GM23338 (cell line): ENCODE measurements around the gene CHRM4. TPM values are rescaled to one million over a fixed set of nuclear protein-coding genes. Genes with fewer than 3 reads are reported as not detected.
"Not testable (repeated sequence)": the region's sequence is repeated elsewhere in the genome, so short reads cannot be mapped to it uniquely, and the experiment has no call there.

Source experiments
- ATAC-seq: fragments of 200-7000 bp; cut with Tn5 transposase; 3 replicates; pipeline ENCODE4 v1.9.1; 2020
- DNase-seq: peaks from one replicate; pipeline ENCODE4 v3.0.0-alpha.2; 2015; ENCODE audit warnings: low spot score
- H2AFZ ChIP-seq: fragments of 200-600 bp; sonication (generic); 2 replicates; pipeline ENCODE4 v1.8.0; 2016; ENCODE audit warnings: antibody characterized with exemption, mild to moderate bottlenecking, moderate library complexity
- H3F3A ChIP-seq: fragments of 200-600 bp; sonication (generic); replicated peaks from 2 replicates; pipeline ENCODE4 v1.8.0; 2017; ENCODE audit warnings: antibody characterized with exemption, mixed run types, low read depth
- H3K27ac ChIP-seq: fragments of 200-600 bp; sonication (generic); 2 replicates; pipeline ENCODE4 v1.6.1; 2016; ENCODE audit warnings: low read depth
- H3K27me3 ChIP-seq: fragments of 200-600 bp; sonication (generic); 2 replicates; pipeline ENCODE4 v1.8.0; 2016; ENCODE audit warnings: mild to moderate bottlenecking, mixed run types, moderate library complexity; ENCODE audit not compliant: insufficient read depth
- H3K36me3 ChIP-seq: fragments of 200-600 bp; sonication (generic); 2 replicates; pipeline ENCODE4 v1.8.0; 2016; ENCODE audit warnings: mild to moderate bottlenecking; ENCODE audit not compliant: insufficient read depth
- H3K4me1 ChIP-seq: fragments of 200-600 bp; sonication (generic); 2 replicates; pipeline ENCODE4 v1.8.0; 2016; ENCODE audit warnings: mild to moderate bottlenecking, moderate library complexity; ENCODE audit not compliant: insufficient read depth
- H3K4me2 ChIP-seq: fragments of 200-600 bp; sonication (generic); 2 replicates; pipeline ENCODE4 v1.7.1; 2017; ENCODE audit warnings: mixed run types
- H3K4me3 ChIP-seq: fragments of 200-600 bp; sonication (generic); 2 replicates; pipeline ENCODE4 v1.6.1; 2016; ENCODE audit warnings: mixed run types
- H3K79me2 ChIP-seq: fragments of 200-600 bp; sonication (generic); replicated peaks from 2 replicates; pipeline ENCODE4 v1.8.0; 2017; ENCODE audit warnings: mild to moderate bottlenecking; ENCODE audit not compliant: insufficient read depth
- H3K9me2 ChIP-seq: fragments of 200-600 bp; sonication (generic); 2 replicates; pipeline ENCODE4 v1.8.0; 2017; ENCODE audit not compliant: insufficient read depth
- H4K20me1 ChIP-seq: fragments of 200-600 bp; sonication (generic); replicated peaks from 2 replicates; pipeline ENCODE4 v1.8.0; 2017; ENCODE audit warnings: mild to moderate bottlenecking; ENCODE audit not compliant: insufficient read depth
- H3K27ac Mint-ChIP-seq: 2 replicates; pipeline ENCODE4 v1.8.0; 2020; ENCODE audit warnings: inconsistent platforms, mild to moderate bottlenecking, moderate library complexity, mixed read lengths
- H3K27me3 Mint-ChIP-seq: 3 replicates; pipeline ENCODE4 v1.8.0; 2022; ENCODE audit warnings: low read depth, mild to moderate bottlenecking, moderate library complexity, mixed read lengths, inconsistent platforms; ENCODE audit not compliant: insufficient read depth, poor library complexity
- H3K36me3 Mint-ChIP-seq: 3 replicates; pipeline ENCODE4 v1.8.0; 2021; ENCODE audit warnings: low read depth, mild to moderate bottlenecking, inconsistent platforms, moderate library complexity, mixed read lengths
- H3K4me1 Mint-ChIP-seq: 3 replicates; pipeline ENCODE4 v1.8.0; 2020; ENCODE audit warnings: mild to moderate bottlenecking, inconsistent platforms, mixed read lengths
- H3K4me3 Mint-ChIP-seq: 3 replicates; pipeline ENCODE4 v1.8.0; 2021; ENCODE audit warnings: moderate library complexity, mild to moderate bottlenecking, inconsistent platforms, mixed read lengths
- H3K9me3 Mint-ChIP-seq: 3 replicates; pipeline ENCODE4 v1.8.0; 2020; ENCODE audit warnings: moderate library complexity, mild to moderate bottlenecking, inconsistent platforms, mixed read lengths
- CREB1 ChIP-seq: fragments of 250-450 bp; sonication (Bioruptor Pico); IDR thresholded peaks from 2 replicates; pipeline ENCODE4 v1.5.0; 2020; ENCODE audit warnings: low read depth, mild to moderate bottlenecking, moderate library complexity
- CTCF ChIP-seq, 2 experiments: fragments of 200-600 bp in 1 of 2; sonication (generic) in 1 of 2; conservative IDR thresholded peaks; 2 replicates each; pipeline versions ENCODE4 v1.5.1 to v1.6.1; 2016 to 2017; ENCODE audit warnings: antibody characterized with exemption in 2 of 2, low read depth in 2 of 2, mild to moderate bottlenecking in 2 of 2, moderate library complexity in 1 of 2
- POLR2AphosphoS5 ChIP-seq: IDR thresholded peaks from 2 replicates; pipeline ENCODE4 v1.6.1; 2016; ENCODE audit warnings: antibody characterized with exemption, low read depth
- STAT1 ChIP-seq: IDR thresholded peaks from one replicate; pipeline ENCODE4 v1.6.1; 2016; ENCODE audit warnings: antibody characterized with exemption; ENCODE audit not compliant: unreplicated experiment
- ZNF331 ChIP-seq: fragments of 250-450 bp; sonication (Bioruptor Pico); IDR thresholded peaks from 2 replicates; pipeline ENCODE4 v1.5.0; 2020; ENCODE audit warnings: low read depth, mild to moderate bottlenecking, moderate library complexity
- polyA plus RNA-seq: library from polyadenylated mRNA; unstranded; fragments of >200 nt; fragmentation: Nextera tagmentation; extraction: Ambion mirVana; gene quantifications from 2 replicates; pipeline ENCODE4 v1.2.1, GENCODE V29; 2016
- total RNA-seq: library from RNA; depleted of rRNA; stranded (reverse); fragments of >200 nt; shearing (Covaris generic); gene quantifications from 2 replicates; pipeline ENCODE4 v1.2.3, GENCODE V29; 2014
- TF ChIP-seq, protein P1 (sequence below): fragments of 250-450 bp; sonication (Bioruptor Pico); IDR thresholded peaks from 2 replicates; pipeline ENCODE4 v1.5.0; 2020; ENCODE audit warnings: mild to moderate bottlenecking, moderate library complexity

CHRM4 gene
- total and polyA plus RNA-seq, 2 experiments from 2014 or later: 0.97 TPM; not detected in 1

DNA sequence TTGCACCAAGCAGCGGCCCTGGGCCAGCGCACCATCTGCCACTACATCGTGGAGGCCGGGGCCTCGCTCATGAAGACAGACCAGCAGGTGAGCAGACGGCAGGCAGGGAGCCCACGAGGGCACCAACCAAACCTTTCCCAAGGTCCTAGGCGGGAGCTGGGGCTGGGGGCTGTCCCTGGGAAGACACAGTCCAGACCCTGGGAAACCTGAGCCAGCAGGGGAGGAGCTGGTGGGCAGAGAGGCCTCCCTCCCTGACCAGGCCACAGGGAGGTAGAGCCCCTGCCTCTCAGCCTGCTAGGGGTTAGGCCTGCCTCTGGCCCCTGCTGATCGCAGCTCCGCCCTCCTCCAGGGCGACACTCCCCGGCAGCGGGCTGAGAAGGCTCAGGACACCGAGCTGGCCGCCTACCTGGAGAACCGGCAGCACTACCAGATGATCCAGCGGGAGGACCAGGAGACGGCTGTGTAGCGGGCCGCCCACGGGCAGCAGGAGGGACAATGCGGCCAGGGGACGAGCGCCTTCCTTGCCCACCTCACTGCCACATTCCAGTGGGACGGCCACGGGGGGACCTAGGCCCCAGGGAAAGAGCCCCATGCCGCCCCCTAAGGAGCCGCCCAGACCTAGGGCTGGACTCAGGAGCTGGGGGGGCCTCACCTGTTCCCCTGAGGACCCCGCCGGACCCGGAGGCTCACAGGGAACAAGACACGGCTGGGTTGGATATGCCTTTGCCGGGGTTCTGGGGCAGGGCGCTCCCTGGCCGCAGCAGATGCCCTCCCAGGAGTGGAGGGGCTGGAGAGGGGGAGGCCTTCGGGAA lies 11.9 kb downstream of the CHRM4 start:
- peak; percentile 28; the same call in 1 of the 2 replicates for TF ChIP-seq POLR2AphosphoS5
- Mint-ChIP-seq H3K36me3 (peaks cover 33% of the 10 kb centered on the region), H3K4me1 (peaks cover 25% of the 10 kb centered on the region), H3K4me3 (peak overlapping the region; percentile 68)
- not testable (repeated sequence) for H3K9me3 Mint-ChIP-seq, H3K9me2 ChIP-seq, H3K27me3 ChIP-seq, H3K27me3 Mint-ChIP-seq, H3K27ac Mint-ChIP-seq, H3K79me2 ChIP-seq, H3K36me3 ChIP-seq, H4K20me1 ChIP-seq, H2AFZ ChIP-seq
- ATAC-seq (peak; percentile 53), DNase-seq (peak; percentile 83)
- H3K4me3 ChIP-seq: peak overlapping the region; percentile 92
- H3K4me1 ChIP-seq: peaks cover 19% of the 10 kb centered on the region
- H3K27ac ChIP-seq: 0 out of 2 replicates have a peak overlapping the region, but pooled peaks have one; percentile 39
- peaks cover 35% of the 10 kb centered on the region for H3F3A ChIP-seq
- peak overlapping the region; percentile 95 for H3K4me2 ChIP-seq

GRCh38 chr11:46378811-46379481 lies 12.6 kb downstream of the CHRM4 start:
- Histone ChIP-seq H2AFZ (no peak overlapping the region), H3K36me3 (no peaks in the 10 kb centered on the region; the same call in none of the 2 replicates), H3K27ac (0 out of 2 replicates have a peak overlapping the region, but pooled peaks have one; percentile 39), H3K4me2 (peak overlapping the region; percentile 95), H3K9me2 (no peaks in the 10 kb centered on the region), H4K20me1 (no peaks in the 10 kb centered on the region; the same call in 1 of the 2 replicates), H3K4me3 (peak overlapping the region; percentile 92), H3F3A (peaks cover 35% of the 10 kb centered on the region), H3K4me1 (peaks cover 19% of the 10 kb centered on the region), H3K79me2 (no peaks in the 10 kb centered on the region), H3K27me3 (no peaks in the 10 kb centered on the region)
- peaks cover 9% of the 10 kb centered on the region for H3K27me3 Mint-ChIP-seq
- H3K36me3 Mint-ChIP-seq: peaks cover 35% of the 10 kb centered on the region
- ATAC-seq (no peak), DNase-seq (no peak)
- peaks cover 22% of the 10 kb centered on the region for H3K4me1 Mint-ChIP-seq
- TF ChIP-seq CREB1 (CRISPR knock-in tag) (no peak), CTCF (conservative IDR thresholded peaks at IDR 0.05; ENCODE audit: low read depth in 2 of 2) (no peak), ZNF331 (CRISPR knock-in tag) (no peak), STAT1 (no peak)
- TF ChIP-seq, protein P1, sequence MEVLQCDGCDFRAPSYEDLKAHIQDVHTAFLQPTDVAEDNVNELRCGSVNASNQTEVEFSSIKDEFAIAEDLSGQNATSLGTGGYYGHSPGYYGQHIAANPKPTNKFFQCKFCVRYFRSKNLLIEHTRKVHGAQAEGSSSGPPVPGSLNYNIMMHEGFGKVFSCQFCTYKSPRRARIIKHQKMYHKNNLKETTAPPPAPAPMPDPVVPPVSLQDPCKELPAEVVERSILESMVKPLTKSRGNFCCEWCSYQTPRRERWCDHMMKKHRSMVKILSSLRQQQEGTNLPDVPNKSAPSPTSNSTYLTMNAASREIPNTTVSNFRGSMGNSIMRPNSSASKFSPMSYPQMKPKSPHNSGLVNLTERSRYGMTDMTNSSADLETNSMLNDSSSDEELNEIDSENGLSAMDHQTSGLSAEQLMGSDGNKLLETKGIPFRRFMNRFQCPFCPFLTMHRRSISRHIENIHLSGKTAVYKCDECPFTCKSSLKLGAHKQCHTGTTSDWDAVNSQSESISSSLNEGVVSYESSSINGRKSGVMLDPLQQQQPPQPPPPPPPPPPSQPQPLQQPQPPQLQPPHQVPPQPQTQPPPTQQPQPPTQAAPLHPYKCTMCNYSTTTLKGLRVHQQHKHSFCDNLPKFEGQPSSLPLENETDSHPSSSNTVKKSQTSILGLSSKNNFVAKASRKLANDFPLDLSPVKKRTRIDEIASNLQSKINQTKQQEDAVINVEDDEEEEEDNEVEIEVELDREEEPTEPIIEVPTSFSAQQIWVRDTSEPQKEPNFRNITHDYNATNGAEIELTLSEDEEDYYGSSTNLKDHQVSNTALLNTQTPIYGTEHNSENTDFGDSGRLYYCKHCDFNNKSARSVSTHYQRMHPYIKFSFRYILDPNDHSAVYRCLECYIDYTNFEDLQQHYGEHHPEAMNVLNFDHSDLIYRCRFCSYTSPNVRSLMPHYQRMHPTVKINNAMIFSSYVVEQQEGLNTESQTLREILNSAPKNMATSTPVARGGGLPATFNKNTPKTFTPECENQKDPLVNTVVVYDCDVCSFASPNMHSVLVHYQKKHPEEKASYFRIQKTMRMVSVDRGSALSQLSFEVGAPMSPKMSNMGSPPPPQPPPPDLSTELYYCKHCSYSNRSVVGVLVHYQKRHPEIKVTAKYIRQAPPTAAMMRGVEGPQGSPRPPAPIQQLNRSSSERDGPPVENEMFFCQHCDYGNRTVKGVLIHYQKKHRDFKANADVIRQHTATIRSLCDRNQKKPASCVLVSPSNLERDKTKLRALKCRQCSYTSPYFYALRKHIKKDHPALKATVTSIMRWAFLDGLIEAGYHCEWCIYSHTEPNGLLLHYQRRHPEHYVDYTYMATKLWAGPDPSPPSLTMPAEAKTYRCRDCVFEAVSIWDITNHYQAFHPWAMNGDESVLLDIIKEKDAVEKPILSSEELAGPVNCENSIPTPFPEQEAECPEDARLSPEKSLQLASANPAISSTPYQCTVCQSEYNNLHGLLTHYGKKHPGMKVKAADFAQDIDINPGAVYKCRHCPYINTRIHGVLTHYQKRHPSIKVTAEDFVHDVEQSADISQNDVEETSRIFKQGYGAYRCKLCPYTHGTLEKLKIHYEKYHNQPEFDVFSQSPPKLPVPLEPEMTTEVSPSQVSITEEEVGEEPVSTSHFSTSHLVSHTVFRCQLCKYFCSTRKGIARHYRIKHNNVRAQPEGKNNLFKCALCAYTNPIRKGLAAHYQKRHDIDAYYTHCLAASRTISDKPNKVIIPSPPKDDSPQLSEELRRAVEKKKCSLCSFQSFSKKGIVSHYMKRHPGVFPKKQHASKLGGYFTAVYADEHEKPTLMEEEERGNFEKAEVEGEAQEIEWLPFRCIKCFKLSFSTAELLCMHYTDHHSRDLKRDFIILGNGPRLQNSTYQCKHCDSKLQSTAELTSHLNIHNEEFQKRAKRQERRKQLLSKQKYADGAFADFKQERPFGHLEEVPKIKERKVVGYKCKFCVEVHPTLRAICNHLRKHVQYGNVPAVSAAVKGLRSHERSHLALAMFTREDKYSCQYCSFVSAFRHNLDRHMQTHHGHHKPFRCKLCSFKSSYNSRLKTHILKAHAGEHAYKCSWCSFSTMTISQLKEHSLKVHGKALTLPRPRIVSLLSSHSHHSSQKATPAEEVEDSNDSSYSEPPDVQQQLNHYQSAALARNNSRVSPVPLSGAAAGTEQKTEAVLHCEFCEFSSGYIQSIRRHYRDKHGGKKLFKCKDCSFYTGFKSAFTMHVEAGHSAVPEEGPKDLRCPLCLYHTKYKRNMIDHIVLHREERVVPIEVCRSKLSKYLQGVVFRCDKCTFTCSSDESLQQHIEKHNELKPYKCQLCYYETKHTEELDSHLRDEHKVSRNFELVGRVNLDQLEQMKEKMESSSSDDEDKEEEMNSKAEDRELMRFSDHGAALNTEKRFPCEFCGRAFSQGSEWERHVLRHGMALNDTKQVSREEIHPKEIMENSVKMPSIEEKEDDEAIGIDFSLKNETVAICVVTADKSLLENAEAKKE (CRISPR knock-in tag): no peak
- H3K4me3 Mint-ChIP-seq: peak overlapping the region; percentile 68
- no peaks in the 10 kb centered on the region for H3K9me3 Mint-ChIP-seq
- no peak overlapping the region; the same call in 1 of the 2 replicates for H3K27ac Mint-ChIP-seq
